HCT116 (cell line): ENCODE results near the gene ACTRT2. TPM values are rescaled to one million over a fixed set of nuclear protein-coding genes. Genes with fewer than 3 reads are reported as not detected.

ENCODE experiments used
- ATAC-seq: fragments of 200-7000 bp; cut with Tn5 transposase; 2 replicates; pipeline ENCODE4 v1.9.1; 2020; ENCODE audit warnings: mild to moderate bottlenecking, moderate library complexity
- BruUV-seq: library from RNA; stranded (reverse); fragments of 400-500 nt; replicated peaks from 2 replicates; lab custom pipeline; 2021; lab: Mats Ljungman, UMichigan
- CTCF ChIA-PET: fragments of 300-600 bp; sonication (Branson Sonifier 250); formaldehyde crosslinking; loops from one replicate; lab custom pipeline; 2021; ENCODE audit warnings: antibody characterized with exemption; lab: Charles Lee
- POLR2A ChIA-PET: fragments of 300-600, 350-600 bp; sonication (Branson Sonifier 250); formaldehyde crosslinking; loops from one replicate; lab custom pipeline; 2021; ENCODE audit warnings: antibody characterized with exemption; lab: Charles Lee
- RAD21 ChIA-PET, 2 experiments: fragments of 300-600 bp; sonication (Branson Sonifier 250); formaldehyde crosslinking; loops; one replicate each; lab custom pipeline; 2023; ENCODE audit warnings: low total read pairs in 2 of 2; ENCODE audit not compliant: uncharacterized antibody in 2 of 2, unreplicated experiment in 2 of 2, low non-redundant PET in 1 of 2; lab: Charles Lee
- DNase-seq: peaks from one replicate; pipeline ENCODE4 v3.0.0-alpha.2; 2010; ENCODE audit warnings: low read depth, low spot score
- H2AFZ ChIP-seq: fragments of 200-600 bp; shearing (Covaris generic), sonication (generic); 2 replicates; pipeline ENCODE4 v1.6.1; 2017; ENCODE audit warnings: low read depth, mixed run types, mixed read lengths, antibody characterized with exemption, low read length; ENCODE audit not compliant: poor library complexity, severe bottlenecking
- H3K27ac ChIP-seq: 2 replicates; pipeline ENCODE4 v1.5.1; 2012; ENCODE audit warnings: low read depth, low read length
- H3K27me3 ChIP-seq: fragments of 200-600 bp; sonication (generic); 2 replicates; pipeline ENCODE4 v1.6.1; 2016; ENCODE audit warnings: mixed run types, low read length, mixed read lengths; ENCODE audit not compliant: insufficient read depth
- H3K36me3 ChIP-seq, 2 experiments: fragments of 200-500 bp in 1 of 2; fragments of 200-600 bp in 1 of 2; sonication (Bioruptor generic) in 1 of 2; sonication (generic) in 1 of 2; 2 replicates each; pipeline versions ENCODE4 v1.5.1 to v1.6.1; 2014 to 2016; ENCODE audit warnings: low read length in 2 of 2, inconsistent platforms in 1 of 2, mixed read lengths in 1 of 2, mixed run types in 1 of 2; ENCODE audit not compliant: insufficient read depth in 2 of 2, control insufficient read depth in 1 of 2
- H3K4me1 ChIP-seq, 2 experiments: fragments of 200-600 bp in 1 of 2; sonication (generic) in 1 of 2; 2 replicates each; pipeline versions ENCODE4 v1.5.1 to v1.6.1; 2012 to 2017; ENCODE audit warnings: low read length in 2 of 2, inconsistent platforms in 1 of 2, mild to moderate bottlenecking in 1 of 2, mixed read lengths in 1 of 2, mixed run types in 1 of 2, moderate library complexity in 1 of 2; ENCODE audit not compliant: insufficient read depth in 2 of 2, control insufficient read depth in 1 of 2
- H3K4me2 ChIP-seq: fragments of 200-600 bp; sonication (generic); 2 replicates; pipeline ENCODE4 v1.6.1; 2017; ENCODE audit warnings: mixed run types, low read length, mixed read lengths
- H3K4me3 ChIP-seq, 2 experiments: fragments of 200-600 bp in 1 of 2; sonication (generic) in 1 of 2; replicated peaks in 1 of 2; 2 replicates each; pipeline ENCODE4 v1.5.1; 2011 to 2016; ENCODE audit warnings: low read length in 2 of 2, control low read depth in 1 of 2, low read depth in 1 of 2, mild to moderate bottlenecking in 1 of 2, mixed read lengths in 1 of 2, mixed run types in 1 of 2
- H3K79me2 ChIP-seq: fragments of 200-600 bp; sonication (generic); 2 replicates; pipeline ENCODE4 v1.6.1; 2017; ENCODE audit warnings: mild to moderate bottlenecking, mixed run types, low read length, moderate library complexity, mixed read lengths; ENCODE audit not compliant: insufficient read depth
- H3K9ac ChIP-seq: fragments of 200-600 bp; sonication (generic); 2 replicates; pipeline ENCODE4 v1.6.1; 2016; ENCODE audit warnings: low read length, mixed read lengths
- H3K9me2 ChIP-seq: fragments of 200-600 bp; sonication (generic), shearing (Covaris generic); 2 replicates; pipeline ENCODE4 v1.6.1; 2017; ENCODE audit warnings: mixed run types, mild to moderate bottlenecking, moderate library complexity; ENCODE audit not compliant: insufficient read depth
- H3K9me3 ChIP-seq, 2 experiments: fragments of 200-500 bp in 1 of 2; fragments of 200-600 bp in 1 of 2; sonication (Bioruptor generic) in 1 of 2; sonication (generic) in 1 of 2; 2 replicates each; pipeline ENCODE4 v1.6.1; 2014 to 2017; ENCODE audit warnings: low read length in 2 of 2, mixed read lengths in 2 of 2, inconsistent platforms in 1 of 2, low read depth in 1 of 2, mild to moderate bottlenecking in 1 of 2, mixed run types in 1 of 2, moderate library complexity in 1 of 2; ENCODE audit not compliant: control insufficient read depth in 1 of 2, insufficient read depth in 1 of 2
- H4K20me1 ChIP-seq: fragments of 200-600 bp; sonication (generic), shearing (Covaris generic); 2 replicates; pipeline ENCODE4 v1.6.1; 2017; ENCODE audit warnings: mixed run types, mild to moderate bottlenecking, moderate library complexity; ENCODE audit not compliant: insufficient read depth
- CBX3 ChIP-seq: IDR thresholded peaks from 2 replicates; pipeline ENCODE4 v1.6.1; 2012; ENCODE audit warnings: low read depth
- CEBPB ChIP-seq: IDR thresholded peaks from 2 replicates; pipeline ENCODE4 v1.6.1; 2012; ENCODE audit warnings: low read depth
- ELF1 ChIP-seq: IDR thresholded peaks from 2 replicates; pipeline ENCODE4 v1.6.1; 2012; ENCODE audit warnings: low read depth, borderline replicate concordance
- EZH2phosphoT487 ChIP-seq: fragments of 200-600 bp; IDR thresholded peaks from 2 replicates; pipeline ENCODE4 v1.6.1; 2018; ENCODE audit warnings: antibody characterized with exemption, borderline replicate concordance
- FOSL1 ChIP-seq: IDR thresholded peaks from 2 replicates; pipeline ENCODE4 v1.6.1; 2012; ENCODE audit warnings: low read depth
- POLR2A ChIP-seq: IDR thresholded peaks from 2 replicates; pipeline ENCODE4 v1.7.0; 2011; ENCODE audit warnings: borderline replicate concordance; ENCODE audit not compliant: insufficient read depth, insufficient read length; ENCODE audit errors: extremely low read depth
- POLR2AphosphoS5 ChIP-seq: IDR thresholded peaks from 2 replicates; pipeline ENCODE4 v1.6.1; 2011; ENCODE audit warnings: mild to moderate bottlenecking, low read depth, low read length, moderate library complexity
- RAD21 ChIP-seq: IDR thresholded peaks from 2 replicates; pipeline ENCODE4 v1.6.1; 2012; ENCODE audit warnings: low read depth, mild to moderate bottlenecking
- SIN3A ChIP-seq: IDR thresholded peaks from 2 replicates; pipeline ENCODE4 v1.6.1; 2012; ENCODE audit warnings: low read depth
- SP1 ChIP-seq: IDR thresholded peaks from 2 replicates; pipeline ENCODE4 v1.6.1; 2012; ENCODE audit warnings: low read depth
- SRF ChIP-seq: IDR thresholded peaks from 2 replicates; pipeline ENCODE4 v1.6.1; 2012; ENCODE audit warnings: low read depth
- TCF7L2 ChIP-seq: IDR thresholded peaks from 2 replicates; pipeline ENCODE4 v1.7.0; 2011; ENCODE audit warnings: borderline replicate concordance, inconsistent platforms; ENCODE audit not compliant: insufficient read depth, insufficient read length; ENCODE audit errors: extremely low read depth
- YY1 ChIP-seq: IDR thresholded peaks from 2 replicates; pipeline ENCODE4 v1.6.1; 2011; ENCODE audit warnings: low read length, low read depth, moderate library complexity, mild to moderate bottlenecking; ENCODE audit not compliant: insufficient replicate concordance; ENCODE audit errors: extremely low read depth
- ZFX ChIP-seq: fragments of 450-650 bp; IDR thresholded peaks from 2 replicates; pipeline ENCODE4 v1.6.1; 2017
- ZNF274 ChIP-seq: fragments of 200-500 bp; sonication (Bioruptor generic); IDR thresholded peaks from 2 replicates; pipeline ENCODE4 v1.6.1; 2014; ENCODE audit warnings: mild to moderate bottlenecking, low read depth, low read length, inconsistent platforms
- intact Hi-C: fragments of 100-400 bp; cut with micrococcal nuclease; formaldehyde crosslinking; loops from 2 replicates; pipeline ENCODE4 v1.10.0; 2022
- total RNA-seq: library from RNA; stranded (reverse); gene quantifications from one replicate; pipeline ENCODE4 v1.2.1, GENCODE V29; 2021; ENCODE audit not compliant: unreplicated experiment
- TF ChIP-seq, protein P1 (sequence below), 3 experiments: fragments of 200-600 bp in 1 of 3; sonication (generic) in 1 of 3; IDR thresholded peaks in 2 of 3; conservative IDR thresholded peaks in 1 of 3; 2 replicates each; pipeline ENCODE4 v1.5.1; 2012 to 2017; ENCODE audit warnings: low read depth in 2 of 3, low read length in 2 of 3, antibody characterized with exemption in 1 of 3, borderline replicate concordance in 1 of 3, control low read depth in 1 of 3, mild to moderate bottlenecking in 1 of 3, mixed read lengths in 1 of 3, mixed run types in 1 of 3, moderate library complexity in 1 of 3; ENCODE audit not compliant: insufficient read depth in 1 of 3
- TF ChIP-seq, protein P2 (sequence below): IDR thresholded peaks from 2 replicates; pipeline ENCODE4 v1.6.1; 2011; ENCODE audit warnings: mild to moderate bottlenecking, low read length, moderate library complexity; ENCODE audit not compliant: insufficient replicate concordance; ENCODE audit errors: extremely low read depth
- TF ChIP-seq, protein P3 (sequence below): IDR thresholded peaks from 2 replicates; pipeline ENCODE4 v1.6.1; 2012
- TF ChIP-seq, protein P4 (sequence below): IDR thresholded peaks from 2 replicates; pipeline ENCODE4 v1.6.1; 2012; ENCODE audit warnings: low read depth
- TF ChIP-seq, protein P5 (sequence below): IDR thresholded peaks from 2 replicates; pipeline ENCODE4 v1.6.1; 2012

ACTRT2 gene
- total RNA-seq, 1 experiment from 2014 or later = not detected

DNA sequence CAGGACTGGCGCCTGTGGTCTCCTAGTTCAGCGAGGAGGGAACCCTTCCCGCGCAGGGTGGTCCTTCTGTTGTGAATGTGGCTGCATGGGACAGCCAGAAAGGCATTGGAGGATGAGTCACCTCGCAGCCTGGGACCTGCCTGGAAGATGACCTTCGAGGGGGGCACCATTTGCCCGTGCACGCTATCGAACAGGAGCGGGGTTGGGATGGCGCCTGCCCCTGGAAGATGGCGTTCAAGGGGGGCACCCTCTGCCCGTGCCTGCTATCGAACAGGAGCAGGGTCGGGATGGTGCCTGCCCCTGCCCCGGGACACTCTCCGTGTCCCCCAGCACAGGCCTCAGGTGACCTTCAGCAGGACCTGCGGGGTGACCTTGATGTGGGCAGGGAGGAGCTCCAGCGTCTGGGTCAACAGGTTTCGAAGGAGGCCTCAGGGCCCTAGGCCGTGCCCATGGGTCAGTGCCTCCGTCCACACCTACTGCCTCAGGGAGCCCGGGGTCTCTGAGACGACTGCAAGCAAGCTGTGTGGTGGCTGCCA, 1.7 kb upstream of the ACTRT2 start:
- no peak overlapping the region for H3K27ac ChIP-seq
- intact Hi-C loops = no loop called here
- no peaks in the 10 kb centered on the region for H3K79me2 ChIP-seq
- CTCF ChIA-PET = no interaction called here
- H3K4me3 ChIP-seq = no peak overlapping the region
- no peak overlapping the region for H3K9ac ChIP-seq
- H3K27me3 ChIP-seq = peaks cover 4% of the 10 kb centered on the region; the same call in 1 of the 2 replicates
- TF ChIP-seq, protein P1, sequence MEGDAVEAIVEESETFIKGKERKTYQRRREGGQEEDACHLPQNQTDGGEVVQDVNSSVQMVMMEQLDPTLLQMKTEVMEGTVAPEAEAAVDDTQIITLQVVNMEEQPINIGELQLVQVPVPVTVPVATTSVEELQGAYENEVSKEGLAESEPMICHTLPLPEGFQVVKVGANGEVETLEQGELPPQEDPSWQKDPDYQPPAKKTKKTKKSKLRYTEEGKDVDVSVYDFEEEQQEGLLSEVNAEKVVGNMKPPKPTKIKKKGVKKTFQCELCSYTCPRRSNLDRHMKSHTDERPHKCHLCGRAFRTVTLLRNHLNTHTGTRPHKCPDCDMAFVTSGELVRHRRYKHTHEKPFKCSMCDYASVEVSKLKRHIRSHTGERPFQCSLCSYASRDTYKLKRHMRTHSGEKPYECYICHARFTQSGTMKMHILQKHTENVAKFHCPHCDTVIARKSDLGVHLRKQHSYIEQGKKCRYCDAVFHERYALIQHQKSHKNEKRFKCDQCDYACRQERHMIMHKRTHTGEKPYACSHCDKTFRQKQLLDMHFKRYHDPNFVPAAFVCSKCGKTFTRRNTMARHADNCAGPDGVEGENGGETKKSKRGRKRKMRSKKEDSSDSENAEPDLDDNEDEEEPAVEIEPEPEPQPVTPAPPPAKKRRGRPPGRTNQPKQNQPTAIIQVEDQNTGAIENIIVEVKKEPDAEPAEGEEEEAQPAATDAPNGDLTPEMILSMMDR (IDR thresholded peaks at IDR 0.05 in 2 of 3, conservative IDR thresholded peaks at IDR 0.05 in 1 of 3; ENCODE audit: borderline replicate concordance in 1 of 3, insufficient read depth in 1 of 3, low read depth in 2 of 3, low read length in 2 of 3) = no peak
- TF ChIP-seq CBX3 (no peak), SP1 (no peak), SRF (no peak), TCF7L2 (no peak), RAD21 (no peak), FOSL1 (no peak), ELF1 (no peak), EZH2phosphoT487 (no peak), ZFX (no peak), SIN3A (no peak), CEBPB (no peak), POLR2A (no peak), YY1 (no peak), ZNF274 (no peak), POLR2AphosphoS5 (no peak)
- TF ChIP-seq, protein P2, sequence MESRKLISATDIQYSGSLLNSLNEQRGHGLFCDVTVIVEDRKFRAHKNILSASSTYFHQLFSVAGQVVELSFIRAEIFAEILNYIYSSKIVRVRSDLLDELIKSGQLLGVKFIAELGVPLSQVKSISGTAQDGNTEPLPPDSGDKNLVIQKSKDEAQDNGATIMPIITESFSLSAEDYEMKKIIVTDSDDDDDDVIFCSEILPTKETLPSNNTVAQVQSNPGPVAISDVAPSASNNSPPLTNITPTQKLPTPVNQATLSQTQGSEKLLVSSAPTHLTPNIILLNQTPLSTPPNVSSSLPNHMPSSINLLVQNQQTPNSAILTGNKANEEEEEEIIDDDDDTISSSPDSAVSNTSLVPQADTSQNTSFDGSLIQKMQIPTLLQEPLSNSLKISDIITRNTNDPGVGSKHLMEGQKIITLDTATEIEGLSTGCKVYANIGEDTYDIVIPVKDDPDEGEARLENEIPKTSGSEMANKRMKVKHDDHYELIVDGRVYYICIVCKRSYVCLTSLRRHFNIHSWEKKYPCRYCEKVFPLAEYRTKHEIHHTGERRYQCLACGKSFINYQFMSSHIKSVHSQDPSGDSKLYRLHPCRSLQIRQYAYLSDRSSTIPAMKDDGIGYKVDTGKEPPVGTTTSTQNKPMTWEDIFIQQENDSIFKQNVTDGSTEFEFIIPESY = no peak
- TF ChIP-seq, protein P3, sequence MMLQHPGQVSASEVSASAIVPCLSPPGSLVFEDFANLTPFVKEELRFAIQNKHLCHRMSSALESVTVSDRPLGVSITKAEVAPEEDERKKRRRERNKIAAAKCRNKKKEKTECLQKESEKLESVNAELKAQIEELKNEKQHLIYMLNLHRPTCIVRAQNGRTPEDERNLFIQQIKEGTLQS = no peak
- TF ChIP-seq, protein P4, sequence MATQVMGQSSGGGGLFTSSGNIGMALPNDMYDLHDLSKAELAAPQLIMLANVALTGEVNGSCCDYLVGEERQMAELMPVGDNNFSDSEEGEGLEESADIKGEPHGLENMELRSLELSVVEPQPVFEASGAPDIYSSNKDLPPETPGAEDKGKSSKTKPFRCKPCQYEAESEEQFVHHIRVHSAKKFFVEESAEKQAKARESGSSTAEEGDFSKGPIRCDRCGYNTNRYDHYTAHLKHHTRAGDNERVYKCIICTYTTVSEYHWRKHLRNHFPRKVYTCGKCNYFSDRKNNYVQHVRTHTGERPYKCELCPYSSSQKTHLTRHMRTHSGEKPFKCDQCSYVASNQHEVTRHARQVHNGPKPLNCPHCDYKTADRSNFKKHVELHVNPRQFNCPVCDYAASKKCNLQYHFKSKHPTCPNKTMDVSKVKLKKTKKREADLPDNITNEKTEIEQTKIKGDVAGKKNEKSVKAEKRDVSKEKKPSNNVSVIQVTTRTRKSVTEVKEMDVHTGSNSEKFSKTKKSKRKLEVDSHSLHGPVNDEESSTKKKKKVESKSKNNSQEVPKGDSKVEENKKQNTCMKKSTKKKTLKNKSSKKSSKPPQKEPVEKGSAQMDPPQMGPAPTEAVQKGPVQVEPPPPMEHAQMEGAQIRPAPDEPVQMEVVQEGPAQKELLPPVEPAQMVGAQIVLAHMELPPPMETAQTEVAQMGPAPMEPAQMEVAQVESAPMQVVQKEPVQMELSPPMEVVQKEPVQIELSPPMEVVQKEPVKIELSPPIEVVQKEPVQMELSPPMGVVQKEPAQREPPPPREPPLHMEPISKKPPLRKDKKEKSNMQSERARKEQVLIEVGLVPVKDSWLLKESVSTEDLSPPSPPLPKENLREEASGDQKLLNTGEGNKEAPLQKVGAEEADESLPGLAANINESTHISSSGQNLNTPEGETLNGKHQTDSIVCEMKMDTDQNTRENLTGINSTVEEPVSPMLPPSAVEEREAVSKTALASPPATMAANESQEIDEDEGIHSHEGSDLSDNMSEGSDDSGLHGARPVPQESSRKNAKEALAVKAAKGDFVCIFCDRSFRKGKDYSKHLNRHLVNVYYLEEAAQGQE = no peak
- TF ChIP-seq, protein P5, sequence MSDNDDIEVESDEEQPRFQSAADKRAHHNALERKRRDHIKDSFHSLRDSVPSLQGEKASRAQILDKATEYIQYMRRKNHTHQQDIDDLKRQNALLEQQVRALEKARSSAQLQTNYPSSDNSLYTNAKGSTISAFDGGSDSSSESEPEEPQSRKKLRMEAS = no peak
- no peak overlapping the region for H2AFZ ChIP-seq
- RAD21 ChIA-PET = no interaction called here
- no peak for DNase-seq
- no peaks in the 10 kb centered on the region for H3K9me2 ChIP-seq
- ATAC-seq = no peak
- H4K20me1 ChIP-seq = no peaks in the 10 kb centered on the region
- H3K4me1 ChIP-seq = no peaks in the 10 kb centered on the region
- no peaks in the 10 kb centered on the region for H3K9me3 ChIP-seq
- no peak overlapping the region for H3K4me2 ChIP-seq
- no peaks in the 10 kb centered on the region for H3K36me3 ChIP-seq
- POLR2A ChIA-PET = no interaction called here
- no TSS peak for BruUV-seq
